Neural progenitor cell (in vitro differentiated cells): ENCODE measurements around the gene CBY2. TPM values are rescaled to one million over a fixed set of nuclear protein-coding genes. Genes with fewer than 3 reads are reported as not detected.
"Not testable (repeated sequence)": the region's sequence is repeated elsewhere in the genome, so short reads cannot be mapped to it uniquely, and the experiment has no call there.

ENCODE experiments used
- DNase-seq: peaks from one replicate; pipeline ENCODE4 v3.0.0-alpha.2; 2016; ENCODE audit warnings: low spot score
- H2AFZ ChIP-seq: fragments of 200-600 bp; sonication (generic); replicated peaks from 2 replicates; pipeline ENCODE4 v1.6.1; 2016; ENCODE audit warnings: antibody characterized with exemption
- H3F3A ChIP-seq: fragments of 200-600 bp; sonication (generic); 2 replicates; pipeline ENCODE4 v1.6.1; 2016; ENCODE audit warnings: antibody characterized with exemption, low read depth
- H3K27ac ChIP-seq: fragments of 200-600 bp; sonication (generic); 2 replicates; pipeline ENCODE4 v1.5.1; 2016; ENCODE audit warnings: mild to moderate bottlenecking
- H3K27me3 ChIP-seq: fragments of 200-600 bp; sonication (generic); 2 replicates; pipeline ENCODE4 v1.6.1; 2016; ENCODE audit warnings: mild to moderate bottlenecking, moderate library complexity
- H3K36me3 ChIP-seq: fragments of 200-600 bp; sonication (generic); 2 replicates; pipeline ENCODE4 v1.5.1; 2016
- H3K4me1 ChIP-seq: fragments of 200-600 bp; sonication (generic); 2 replicates; pipeline ENCODE4 v1.6.1; 2016; ENCODE audit warnings: mixed run types
- H3K4me2 ChIP-seq: fragments of 200-600 bp; sonication (generic); 2 replicates; pipeline ENCODE4 v1.6.1; 2016
- H3K4me3 ChIP-seq: fragments of 200-600 bp; sonication (generic); 2 replicates; pipeline ENCODE4 v1.5.1; 2016
- H3K79me2 ChIP-seq: fragments of 200-600 bp; sonication (generic); 2 replicates; pipeline ENCODE4 v1.6.1; 2016; ENCODE audit warnings: low read depth
- H3K9ac ChIP-seq: fragments of 200-600 bp; sonication (generic); 2 replicates; pipeline ENCODE4 v1.6.1; 2016
- H3K9me3 ChIP-seq: fragments of 200-600 bp; sonication (generic); 2 replicates; pipeline ENCODE4 v1.5.1; 2016; ENCODE audit warnings: low read depth
- H4K20me1 ChIP-seq: fragments of 200-600 bp; sonication (generic); 2 replicates; pipeline ENCODE4 v1.6.1; 2016; ENCODE audit warnings: low read depth
- H3K27ac Mint-ChIP-seq: 3 replicates; pipeline ENCODE4 v1.8.0; 2021; ENCODE audit warnings: mixed read lengths
- H3K27me3 Mint-ChIP-seq: 2 replicates; pipeline ENCODE4 v1.8.0; 2022; ENCODE audit warnings: low read depth, mild to moderate bottlenecking, inconsistent platforms, moderate library complexity, mixed read lengths; ENCODE audit not compliant: insufficient read depth
- H3K36me3 Mint-ChIP-seq: 3 replicates; pipeline ENCODE4 v1.8.0; 2021; ENCODE audit warnings: mixed read lengths
- H3K4me1 Mint-ChIP-seq: 3 replicates; pipeline ENCODE4 v1.8.0; 2021; ENCODE audit warnings: mixed read lengths
- H3K4me3 Mint-ChIP-seq: 3 replicates; pipeline ENCODE4 v1.8.0; 2021; ENCODE audit warnings: mild to moderate bottlenecking, moderate library complexity, mixed read lengths
- H3K9me3 Mint-ChIP-seq: 3 replicates; pipeline ENCODE4 v1.8.0; 2020; ENCODE audit warnings: mixed read lengths
- EZH2 ChIP-seq: fragments of 200-600 bp; sonication (generic); IDR thresholded peaks from 2 replicates; pipeline ENCODE4 v1.6.1; 2017; ENCODE audit warnings: antibody characterized with exemption, mild to moderate bottlenecking, moderate library complexity
- EZH2phosphoT487 ChIP-seq: fragments of 200-600 bp; sonication (generic); IDR thresholded peaks from 2 replicates; pipeline ENCODE4 v1.6.1; 2017; ENCODE audit warnings: antibody characterized with exemption
- total RNA-seq: library from RNA; depleted of rRNA; stranded (reverse); fragments of >200 nt; gene quantifications from 2 replicates; pipeline ENCODE4 v1.2.3, GENCODE V29; 2015; ENCODE audit warnings: low replicate concordance
- TF ChIP-seq, protein P1 (sequence below): fragments of 200-600 bp; sonication (generic); IDR thresholded peaks from 2 replicates; pipeline ENCODE4 v1.5.1; 2017; ENCODE audit warnings: antibody characterized with exemption, mild to moderate bottlenecking

CBY2 gene
- total RNA-seq, 1 donor from 2014 or later = not detected

DNA sequence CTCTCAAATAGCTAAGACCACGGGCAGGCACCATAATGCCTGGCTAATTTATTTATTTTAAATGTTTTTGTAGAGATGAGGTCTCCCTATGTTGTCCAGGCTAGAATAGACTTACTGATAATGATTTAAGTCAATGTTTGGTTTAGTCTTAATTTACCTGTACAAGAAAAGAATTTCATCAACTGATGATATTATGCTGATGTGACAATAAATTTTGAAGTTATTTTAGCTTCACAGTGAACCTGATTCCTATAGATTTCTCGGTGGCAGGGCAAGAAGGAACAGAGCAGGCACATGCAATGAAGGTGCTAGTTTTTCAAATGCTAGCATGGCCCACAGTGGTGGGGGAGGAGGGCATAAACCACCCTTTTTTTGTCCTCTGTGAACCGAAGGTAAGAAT is 42.6 kb upstream of the CBY2 start:
- no peak for DNase-seq
- no peak for TF ChIP-seq EZH2phosphoT487
- H3K4me1 Mint-ChIP-seq = no peaks in the 10 kb centered on the region
- peaks cover 3% of the 10 kb centered on the region for H3K9me3 Mint-ChIP-seq
- H2AFZ ChIP-seq = no peak overlapping the region
- H3K27ac Mint-ChIP-seq = no peak overlapping the region
- H3K27ac ChIP-seq = no peak overlapping the region
- H3F3A ChIP-seq = no peaks in the 10 kb centered on the region
- no peak overlapping the region for H3K4me2 ChIP-seq
- H3K9ac ChIP-seq = no peak overlapping the region
- H3K4me3 ChIP-seq = no peak overlapping the region
- H3K27me3 Mint-ChIP-seq = no peaks in the 10 kb centered on the region
- no peaks in the 10 kb centered on the region for H3K36me3 Mint-ChIP-seq
- H3K27me3 ChIP-seq = no peaks in the 10 kb centered on the region
- H3K4me3 Mint-ChIP-seq = no peak overlapping the region
- no peaks in the 10 kb centered on the region for H3K36me3 ChIP-seq
- no peaks in the 10 kb centered on the region for H4K20me1 ChIP-seq
- H3K4me1 ChIP-seq = no peaks in the 10 kb centered on the region
- no peaks in the 10 kb centered on the region for H3K79me2 ChIP-seq
- H3K9me3 ChIP-seq = no peaks in the 10 kb centered on the region

DNA sequence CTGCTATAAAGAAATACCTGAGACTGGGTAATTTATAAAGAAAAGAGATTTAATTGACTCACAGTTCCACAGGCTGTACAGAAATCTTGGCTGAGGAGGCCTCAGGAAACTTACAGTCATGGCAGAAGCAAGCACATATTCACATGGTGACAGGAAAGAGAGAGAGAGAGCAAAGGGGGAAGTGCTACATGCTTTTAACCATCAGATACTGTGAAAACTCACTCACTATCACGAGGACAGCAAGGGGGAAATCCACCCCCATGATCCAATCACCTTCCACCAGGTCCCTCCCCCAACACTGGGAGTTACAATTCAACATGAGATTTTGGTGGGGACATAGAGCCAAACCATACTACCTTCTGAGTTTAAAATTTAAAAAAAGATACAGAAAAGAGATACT is 41.7 kb upstream of the CBY2 start:
- peak overlapping the region; percentile 50 for H2AFZ ChIP-seq
- not testable (repeated sequence) for H3K27ac Mint-ChIP-seq, DNase-seq, H3K27me3 Mint-ChIP-seq, H3K36me3 Mint-ChIP-seq, H4K20me1 ChIP-seq, H3K9me3 Mint-ChIP-seq, H3K4me3 Mint-ChIP-seq, H3K4me2 ChIP-seq, H3K4me1 ChIP-seq, H3K4me3 ChIP-seq, H3K36me3 ChIP-seq, H3F3A ChIP-seq, H3K9me3 ChIP-seq, H3K4me1 Mint-ChIP-seq, H3K79me2 ChIP-seq, H3K27ac ChIP-seq, H3K9ac ChIP-seq, H3K27me3 ChIP-seq

DNA sequence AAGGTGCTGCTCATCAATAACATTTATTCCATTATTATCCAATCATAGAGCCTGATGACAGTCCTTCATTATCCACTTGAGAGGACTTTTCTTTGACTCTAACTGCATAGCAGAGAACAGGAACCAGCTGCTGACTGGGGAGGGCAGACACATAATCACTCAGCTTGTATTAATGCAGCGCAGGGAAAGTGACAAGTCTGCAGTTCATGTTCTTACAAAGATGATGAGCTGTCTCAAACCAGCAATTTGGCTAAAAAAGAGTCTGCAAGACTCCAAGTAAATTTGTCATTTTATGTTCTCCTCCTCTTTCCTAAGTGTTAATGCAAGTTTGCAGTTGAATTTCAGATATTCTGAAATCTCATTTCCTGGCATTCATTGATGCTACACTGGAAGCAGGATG is 40.0 kb upstream of the CBY2 start:
- H3K9me3 Mint-ChIP-seq = peaks cover 4% of the 10 kb centered on the region
- no peaks in the 10 kb centered on the region for H3F3A ChIP-seq
- no peaks in the 10 kb centered on the region for H3K79me2 ChIP-seq
- no peak for DNase-seq
- H3K27me3 ChIP-seq = no peaks in the 10 kb centered on the region
- H3K4me2 ChIP-seq = no peak overlapping the region
- TF ChIP-seq, protein P1, sequence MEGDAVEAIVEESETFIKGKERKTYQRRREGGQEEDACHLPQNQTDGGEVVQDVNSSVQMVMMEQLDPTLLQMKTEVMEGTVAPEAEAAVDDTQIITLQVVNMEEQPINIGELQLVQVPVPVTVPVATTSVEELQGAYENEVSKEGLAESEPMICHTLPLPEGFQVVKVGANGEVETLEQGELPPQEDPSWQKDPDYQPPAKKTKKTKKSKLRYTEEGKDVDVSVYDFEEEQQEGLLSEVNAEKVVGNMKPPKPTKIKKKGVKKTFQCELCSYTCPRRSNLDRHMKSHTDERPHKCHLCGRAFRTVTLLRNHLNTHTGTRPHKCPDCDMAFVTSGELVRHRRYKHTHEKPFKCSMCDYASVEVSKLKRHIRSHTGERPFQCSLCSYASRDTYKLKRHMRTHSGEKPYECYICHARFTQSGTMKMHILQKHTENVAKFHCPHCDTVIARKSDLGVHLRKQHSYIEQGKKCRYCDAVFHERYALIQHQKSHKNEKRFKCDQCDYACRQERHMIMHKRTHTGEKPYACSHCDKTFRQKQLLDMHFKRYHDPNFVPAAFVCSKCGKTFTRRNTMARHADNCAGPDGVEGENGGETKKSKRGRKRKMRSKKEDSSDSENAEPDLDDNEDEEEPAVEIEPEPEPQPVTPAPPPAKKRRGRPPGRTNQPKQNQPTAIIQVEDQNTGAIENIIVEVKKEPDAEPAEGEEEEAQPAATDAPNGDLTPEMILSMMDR = no peak
- TF ChIP-seq EZH2 (no peak), EZH2phosphoT487 (no peak)
- no peak overlapping the region for H3K27ac ChIP-seq
- no peak overlapping the region for H2AFZ ChIP-seq
- H3K4me1 ChIP-seq = no peaks in the 10 kb centered on the region
- H3K36me3 Mint-ChIP-seq = no peaks in the 10 kb centered on the region
- H3K4me1 Mint-ChIP-seq = no peaks in the 10 kb centered on the region
- H3K27me3 Mint-ChIP-seq = no peaks in the 10 kb centered on the region
- no peak overlapping the region for H3K27ac Mint-ChIP-seq
- no peak overlapping the region for H3K9ac ChIP-seq
- no peak overlapping the region for H3K4me3 Mint-ChIP-seq
- no peaks in the 10 kb centered on the region for H3K36me3 ChIP-seq
- H3K4me3 ChIP-seq = no peak overlapping the region
- no peaks in the 10 kb centered on the region for H3K9me3 ChIP-seq
- H4K20me1 ChIP-seq = no peaks in the 10 kb centered on the region

DNA sequence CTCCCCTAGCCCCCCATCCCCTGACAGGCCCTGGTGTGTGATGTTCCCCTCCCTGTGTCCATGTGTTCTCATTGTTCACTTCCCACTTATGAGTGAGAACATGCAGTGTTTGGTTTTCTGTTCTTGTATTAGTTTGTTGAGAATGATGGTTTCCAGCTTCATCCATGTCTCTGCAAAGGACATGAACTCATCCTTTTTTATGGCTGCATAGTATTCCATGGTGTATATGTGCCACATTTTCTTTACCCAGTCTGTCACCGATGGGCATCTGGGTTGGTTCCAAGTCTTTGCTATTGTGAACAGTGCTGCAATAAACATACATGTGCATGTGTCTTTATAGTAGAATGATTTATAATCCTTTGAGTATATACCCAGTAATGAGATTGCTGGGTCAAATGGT is 39.2 kb upstream of the CBY2 start:
- not testable (repeated sequence) for H3K27me3 ChIP-seq, H3K27ac ChIP-seq, H3K36me3 Mint-ChIP-seq, H3K36me3 ChIP-seq, DNase-seq, H3K4me1 Mint-ChIP-seq, H3K4me2 ChIP-seq, H3K4me3 Mint-ChIP-seq, H3K9ac ChIP-seq, H3K9me3 ChIP-seq, H4K20me1 ChIP-seq, H3K9me3 Mint-ChIP-seq, H2AFZ ChIP-seq, H3K4me3 ChIP-seq, H3F3A ChIP-seq, H3K27me3 Mint-ChIP-seq, H3K79me2 ChIP-seq, H3K27ac Mint-ChIP-seq, H3K4me1 ChIP-seq

DNA sequence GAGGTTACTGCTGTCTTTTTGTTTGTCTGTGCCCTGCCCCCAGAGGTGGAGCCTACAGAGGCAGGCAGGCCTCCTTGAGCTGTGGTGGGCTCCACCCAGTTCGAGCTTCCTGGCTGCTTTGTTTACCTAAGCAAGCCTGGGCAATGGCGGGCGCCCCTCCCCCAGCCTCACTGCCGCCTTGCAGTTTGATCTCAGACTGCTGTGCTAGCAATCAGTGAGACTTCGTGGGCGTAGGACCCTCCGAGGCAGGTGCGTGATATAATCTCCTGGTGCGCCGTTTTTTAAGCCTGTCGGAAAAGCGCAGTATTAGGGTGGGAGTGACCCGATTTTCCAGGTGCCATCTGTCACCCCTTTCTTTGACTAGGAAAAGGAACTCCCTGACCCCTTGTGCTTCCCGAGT is 32.5 kb upstream of the CBY2 start:
- H3K27me3 ChIP-seq, H3K36me3 Mint-ChIP-seq, H3F3A ChIP-seq, H3K4me2 ChIP-seq, H3K9me3 ChIP-seq, H4K20me1 ChIP-seq, H3K9ac ChIP-seq, H3K27ac ChIP-seq, H3K36me3 ChIP-seq, H3K9me3 Mint-ChIP-seq, H3K27me3 Mint-ChIP-seq, H3K4me3 Mint-ChIP-seq, DNase-seq, H2AFZ ChIP-seq, H3K79me2 ChIP-seq, H3K4me3 ChIP-seq: not testable (repeated sequence)
- Mint-ChIP-seq H3K4me1 (peaks cover 17% of the 10 kb centered on the region), H3K27ac (peak overlapping the region; percentile 7)
- H3K4me1 ChIP-seq = peaks cover 13% of the 10 kb centered on the region
